NCI-H1092 treated with DMSO at 0.1 percent for 48 hours (cell line): ENCODE results near the gene ADAMTS3.
"Not testable (repeated sequence)": the region's sequence is repeated elsewhere in the genome, so short reads cannot be mapped to it uniquely, and the experiment has no call there.

Experiments
- DNase-seq: peaks from one replicate; lab custom pipeline; 2025; lab: John Stamatoyannopoulos, UW

Gene ADAMTS3

GRCh38 chr4:72468904-72469502 is 100.0 kb downstream of the ADAMTS3 start:
- DNase-seq = peak; percentile 15

GRCh38 chr4:72467633-72468032 is 101.4 kb downstream of the ADAMTS3 start:
- DNase-seq = no peak

DNA sequence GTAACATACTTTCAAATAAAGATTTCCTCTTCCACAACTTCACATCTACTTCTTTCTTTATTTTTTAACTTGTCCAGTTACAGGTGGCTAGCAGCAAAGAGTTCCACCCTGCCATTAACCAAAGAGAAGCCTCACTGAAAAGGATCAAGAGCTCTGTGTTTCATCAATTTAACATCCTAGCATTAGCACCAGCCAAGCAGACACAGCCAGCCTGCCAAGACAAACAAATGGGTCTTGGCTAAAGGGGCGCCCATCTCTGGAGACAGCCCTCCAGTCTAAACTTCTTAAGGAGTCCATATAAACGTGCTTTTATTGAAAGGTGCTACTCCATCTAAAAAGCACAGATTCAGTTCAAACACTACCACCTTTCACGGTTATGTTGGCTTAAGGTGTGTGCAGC is 105.3 kb downstream of the ADAMTS3 start:
- no peak for DNase-seq

DNA sequence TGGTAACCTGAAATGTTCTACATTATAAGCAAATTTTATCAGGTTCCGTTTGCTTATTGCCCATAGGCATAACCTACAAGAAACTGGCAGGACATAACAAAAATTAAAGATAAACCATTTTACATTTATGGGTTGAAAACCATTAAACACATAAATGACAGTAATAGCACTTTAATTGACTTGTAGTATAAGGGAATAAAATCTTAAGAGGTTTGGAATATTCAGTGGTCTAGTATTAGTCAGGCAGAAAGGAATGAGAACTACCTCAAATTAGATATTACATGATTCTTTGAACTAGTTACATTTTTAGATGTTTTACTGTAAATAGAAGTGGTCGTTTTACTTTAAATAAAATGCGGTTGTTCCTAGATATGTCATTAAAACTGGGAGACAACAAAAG is 111.9 kb downstream of the ADAMTS3 start:
- no peak for DNase-seq

GRCh38 chr4:72451349-72451748 is 117.7 kb downstream of the ADAMTS3 start:
- DNase-seq = no peak

GRCh38 chr4:72449705-72450104 is 119.3 kb downstream of the ADAMTS3 start:
- no peak for DNase-seq

DNA sequence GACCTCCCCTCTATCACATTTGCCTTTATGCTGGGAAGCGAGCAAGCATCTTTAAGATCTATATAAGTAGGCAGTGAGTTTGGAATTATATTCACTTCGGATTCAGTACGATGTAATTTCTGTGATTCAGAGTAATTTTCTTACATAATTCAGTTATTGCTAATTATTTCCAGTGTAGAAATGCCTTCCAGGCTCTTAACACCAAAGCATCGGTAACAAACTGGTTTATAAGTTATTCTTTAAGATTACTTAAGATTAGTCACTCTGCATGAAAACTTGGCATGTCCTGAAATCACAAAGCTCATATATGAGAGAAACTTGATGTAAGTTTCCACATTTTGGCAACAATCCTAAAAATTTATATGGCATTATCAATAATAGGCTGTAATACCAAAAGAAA is 120.8 kb downstream of the ADAMTS3 start:
- no peak for DNase-seq

GRCh38 chr4:72446353-72447055 is 122.5 kb downstream of the ADAMTS3 start:
- DNase-seq = no peak

DNA sequence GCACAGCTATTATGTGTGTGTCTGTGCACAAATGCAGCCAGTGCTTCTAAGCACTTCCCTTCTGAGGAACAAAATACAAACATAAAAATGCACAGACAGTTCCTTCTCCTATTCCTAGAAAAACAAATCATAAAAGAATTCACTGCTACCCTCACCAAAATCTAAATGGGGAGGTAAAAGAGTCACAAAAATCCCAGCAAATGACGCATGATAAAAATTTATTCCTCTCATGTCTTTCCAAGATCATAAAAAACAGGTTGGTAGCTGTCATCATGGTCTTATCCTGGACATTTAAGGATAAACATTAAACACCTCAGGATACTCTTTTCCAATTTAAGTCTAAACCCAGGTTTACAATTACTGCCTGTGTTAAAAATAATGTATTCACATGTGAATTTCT is 124.9 kb downstream of the ADAMTS3 start:
- no peak for DNase-seq

- no peak for DNase-seq
Measured at GRCh38 chr4:72442715-72443114, 126.3 kb downstream of the ADAMTS3 start.

GRCh38 chr4:72442147-72442546 is 126.9 kb downstream of the ADAMTS3 start:
- DNase-seq = no peak

DNA sequence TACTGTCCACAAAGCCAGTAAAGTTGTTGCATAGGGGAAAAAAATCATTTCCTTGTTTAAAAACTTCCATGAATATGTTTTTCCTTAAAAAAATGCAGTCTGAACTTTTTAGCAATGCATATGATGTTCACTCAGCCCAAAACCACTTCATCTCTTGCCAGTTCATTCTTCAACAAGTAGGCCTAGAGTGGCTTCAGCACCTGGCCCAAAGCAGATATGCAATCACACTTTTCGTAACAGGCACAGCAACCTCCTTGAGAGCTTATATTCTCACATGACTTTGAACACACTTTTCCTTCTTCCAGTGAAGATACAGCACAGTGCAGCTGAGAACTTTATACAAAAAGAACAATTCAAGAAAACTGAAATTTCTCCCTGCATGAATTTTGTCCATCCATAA is 128.6 kb downstream of the ADAMTS3 start:
- no peak for DNase-seq

GRCh38 chr4:72432975-72433374 is 136.0 kb downstream of the ADAMTS3 start:
- DNase-seq = no peak

DNA sequence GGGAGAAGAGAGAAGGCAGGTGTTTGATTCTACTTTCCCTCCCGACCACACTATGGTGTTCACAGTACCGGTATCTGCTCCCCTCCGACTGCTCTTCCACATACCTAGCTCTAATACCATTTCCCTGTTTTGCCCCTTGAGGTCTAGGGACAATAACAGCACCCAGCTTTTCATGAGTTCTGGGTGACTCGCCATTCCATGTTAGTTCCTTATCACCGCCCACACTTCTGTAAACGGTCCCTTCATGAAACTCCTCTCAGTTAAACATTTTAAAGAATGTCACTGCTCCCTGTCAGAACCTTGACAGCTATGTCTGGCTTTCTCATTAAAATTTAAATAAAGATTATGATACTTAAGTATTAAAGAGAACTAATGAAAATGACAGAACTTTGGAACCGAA is 136.7 kb downstream of the ADAMTS3 start:
- no peak for DNase-seq

DNA sequence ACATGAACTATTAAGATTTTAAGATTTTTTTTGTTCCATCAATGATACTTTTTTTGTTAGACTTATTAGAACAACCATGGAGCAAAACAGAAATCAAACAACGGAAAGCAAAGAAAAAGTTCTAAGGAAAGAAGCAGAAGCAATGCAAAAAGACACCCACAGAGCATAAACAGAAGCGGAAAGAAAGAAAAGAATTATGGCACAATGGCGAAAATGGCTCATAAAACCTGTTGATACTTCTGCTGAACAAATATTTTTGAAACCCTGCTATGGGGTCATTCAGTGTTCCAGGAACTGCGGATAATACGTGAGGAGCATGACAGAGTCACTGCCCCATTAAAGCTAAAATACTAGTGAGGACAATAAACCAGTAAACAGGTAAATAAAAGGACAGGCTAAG is 138.0 kb downstream of the ADAMTS3 start:
- no peak for DNase-seq

GRCh38 chr4:72430050-72430449 is 139.0 kb downstream of the ADAMTS3 start:
- DNase-seq = no peak

DNA sequence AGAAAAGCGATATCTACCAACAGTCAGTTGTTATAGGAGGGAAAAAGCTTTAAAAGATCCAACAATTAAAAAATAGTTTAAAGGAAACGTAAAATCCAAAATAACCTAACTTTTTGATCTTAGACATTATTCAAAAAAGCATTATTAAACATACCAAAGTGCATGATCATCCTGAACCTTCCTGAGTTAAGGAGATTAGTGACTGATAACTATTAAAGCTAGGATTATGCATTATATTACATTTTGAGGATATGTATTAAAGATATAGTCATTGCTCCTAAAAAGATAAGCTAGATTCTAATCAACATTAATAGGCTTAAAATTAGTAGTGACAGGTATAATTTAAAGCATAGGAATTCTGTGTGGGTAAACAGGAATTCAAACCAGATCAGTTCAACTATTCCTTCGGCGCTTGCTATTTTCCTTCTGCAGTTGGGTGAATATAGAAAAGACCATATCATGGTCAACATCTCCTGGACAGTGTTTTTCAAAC is 139.6 kb downstream of the ADAMTS3 start:
- DNase-seq = no peak

DNA sequence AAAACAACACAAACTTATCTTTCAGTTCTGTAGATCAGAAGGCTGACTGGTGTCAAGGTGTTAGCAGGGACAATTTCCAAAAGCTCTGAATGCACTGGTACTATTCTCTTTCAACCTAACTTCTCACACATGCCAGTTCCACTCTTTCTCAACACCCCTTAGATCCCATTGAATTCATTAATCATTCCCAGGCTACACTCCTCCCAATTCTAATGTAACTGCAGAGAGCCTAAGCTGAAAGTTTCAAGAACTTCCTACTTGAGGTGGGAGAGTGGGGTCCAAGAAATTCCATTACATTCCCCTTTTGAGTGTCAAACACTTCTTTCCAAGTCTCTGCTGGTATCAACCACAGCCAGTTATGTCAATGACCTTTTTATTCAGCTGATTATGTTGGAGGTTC is 142.0 kb downstream of the ADAMTS3 start:
- DNase-seq = no peak

DNA sequence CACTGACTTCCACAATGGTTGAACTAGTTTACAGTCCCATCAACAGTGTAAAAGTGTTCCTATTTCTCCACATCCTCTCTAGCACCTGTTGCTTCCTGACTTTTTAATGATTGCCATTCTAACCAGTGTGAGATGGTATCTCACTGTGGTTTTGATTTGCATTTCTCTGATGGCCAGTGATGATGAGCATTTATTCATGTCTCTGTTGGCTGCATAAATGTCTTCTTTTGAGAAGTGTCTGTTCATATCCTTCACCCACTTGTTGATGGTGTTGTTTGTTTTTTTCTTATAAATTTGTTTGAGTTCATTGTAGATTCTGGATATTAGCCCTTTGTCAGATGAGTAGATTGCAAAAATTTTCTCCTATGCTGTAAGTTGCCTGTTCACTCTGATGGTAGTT is 143.1 kb downstream of the ADAMTS3 start:
- DNase-seq = not testable (repeated sequence)

DNA sequence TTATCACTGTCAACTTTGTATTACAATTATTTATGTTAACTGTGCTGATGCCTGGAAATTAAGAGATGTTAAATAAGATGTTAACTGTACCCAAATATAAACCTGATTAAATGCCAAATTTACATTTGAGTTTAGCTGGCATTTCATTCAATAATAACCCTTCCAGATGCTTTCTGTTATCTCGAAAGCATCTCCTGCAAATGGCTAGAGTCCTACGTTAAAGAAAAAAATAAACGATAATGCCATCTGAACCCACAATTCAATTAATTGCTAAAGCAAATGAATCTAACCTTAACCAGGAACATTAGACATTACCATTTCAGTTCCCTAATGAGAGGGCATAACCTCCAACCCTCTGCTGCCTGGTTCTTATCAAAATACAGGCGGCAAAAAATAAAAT is 145.0 kb downstream of the ADAMTS3 start:
- DNase-seq = no peak

DNA sequence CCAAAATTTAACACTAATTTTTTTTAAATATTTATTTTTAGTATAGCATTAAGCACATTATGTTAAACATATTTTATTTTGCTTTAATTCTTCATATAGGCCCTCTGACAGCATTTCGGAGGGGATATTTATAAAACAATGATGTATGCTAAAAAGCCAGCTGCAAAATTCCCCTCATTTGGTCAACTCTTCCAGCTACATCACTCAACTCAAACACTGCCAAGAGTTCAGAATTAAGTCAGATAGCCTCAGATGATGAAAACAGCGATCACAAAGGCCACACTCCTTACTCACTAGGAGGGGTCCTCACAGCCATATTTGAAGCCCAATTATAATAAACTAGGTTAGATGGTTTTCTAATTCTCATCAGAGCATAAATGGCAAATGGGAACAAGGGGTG is 146.6 kb downstream of the ADAMTS3 start:
- DNase-seq = no peak

DNA sequence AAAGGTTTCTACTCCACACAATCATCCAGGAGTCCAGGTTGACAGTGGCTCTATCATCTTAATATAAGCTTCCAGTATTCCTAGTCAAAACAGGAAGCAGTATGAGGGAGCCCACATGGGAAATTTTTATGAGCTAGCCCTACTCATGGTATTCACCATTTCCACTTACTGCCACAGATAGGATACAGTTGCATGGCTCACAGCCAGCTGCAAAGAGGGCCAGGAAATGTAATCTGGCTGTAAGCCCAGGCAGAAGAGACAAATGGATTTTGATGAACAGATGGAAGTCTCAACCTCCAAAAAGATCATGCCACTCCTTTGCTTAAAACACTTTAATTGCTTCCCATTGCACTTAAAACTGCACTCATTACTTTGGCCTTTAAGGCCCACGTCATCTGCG is 150.6 kb downstream of the ADAMTS3 start:
- DNase-seq = peak; percentile 35

GRCh38 chr4:72410158-72410557 is 158.9 kb downstream of the ADAMTS3 start:
- DNase-seq = no peak

DNA sequence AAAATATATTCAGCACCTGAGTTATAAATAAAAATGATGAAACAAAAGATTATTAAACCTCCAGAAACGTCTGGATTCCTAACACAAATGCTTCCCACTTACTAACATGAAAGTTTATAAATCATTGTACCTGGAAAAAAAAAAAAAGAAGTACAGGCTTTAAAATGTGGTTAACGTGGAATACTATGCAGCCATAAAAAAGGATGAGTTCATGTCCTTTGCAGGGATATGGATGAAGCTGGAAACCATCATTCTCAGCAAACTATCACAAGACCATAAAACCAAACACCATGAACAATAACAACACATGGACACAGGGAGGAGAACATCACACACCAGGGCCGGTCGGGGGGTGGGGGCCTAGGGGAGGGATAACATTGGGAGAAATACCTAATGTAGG is 160.5 kb downstream of the ADAMTS3 start:
- no peak for DNase-seq
